ENCODE data around the gene ATXN7L1. TPM values are rescaled to one million over a fixed set of nuclear protein-coding genes. Genes with fewer than 3 reads are reported as not detected.

ATXN7L1 gene
- total RNA-seq, 1 donor = 17.3 TPM

DNA sequence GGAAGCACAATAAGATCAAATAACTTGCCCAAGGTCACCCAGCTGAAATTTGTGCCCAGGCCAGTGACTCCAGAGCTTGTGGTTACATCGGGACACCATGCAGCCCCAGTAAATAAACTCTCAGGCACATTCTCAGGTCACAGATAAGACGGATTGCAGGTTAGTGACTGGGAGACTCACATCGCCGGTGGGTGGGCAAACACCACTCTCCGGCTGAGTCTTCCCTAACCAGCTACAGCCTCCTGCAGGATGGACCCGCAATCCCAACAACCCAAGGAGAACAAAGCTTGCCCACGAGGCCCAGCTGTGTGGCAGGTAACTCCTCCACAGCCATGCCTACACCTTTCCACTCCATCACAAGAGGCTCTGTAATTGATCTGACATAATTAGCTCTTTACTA is 213.4 kb downstream of the ATXN7L1 start:
- no peak overlapping the region for H3K4me3 ChIP-seq (ENCODE audit: low read depth, low read length)
- TF ChIP-seq, protein P1, sequence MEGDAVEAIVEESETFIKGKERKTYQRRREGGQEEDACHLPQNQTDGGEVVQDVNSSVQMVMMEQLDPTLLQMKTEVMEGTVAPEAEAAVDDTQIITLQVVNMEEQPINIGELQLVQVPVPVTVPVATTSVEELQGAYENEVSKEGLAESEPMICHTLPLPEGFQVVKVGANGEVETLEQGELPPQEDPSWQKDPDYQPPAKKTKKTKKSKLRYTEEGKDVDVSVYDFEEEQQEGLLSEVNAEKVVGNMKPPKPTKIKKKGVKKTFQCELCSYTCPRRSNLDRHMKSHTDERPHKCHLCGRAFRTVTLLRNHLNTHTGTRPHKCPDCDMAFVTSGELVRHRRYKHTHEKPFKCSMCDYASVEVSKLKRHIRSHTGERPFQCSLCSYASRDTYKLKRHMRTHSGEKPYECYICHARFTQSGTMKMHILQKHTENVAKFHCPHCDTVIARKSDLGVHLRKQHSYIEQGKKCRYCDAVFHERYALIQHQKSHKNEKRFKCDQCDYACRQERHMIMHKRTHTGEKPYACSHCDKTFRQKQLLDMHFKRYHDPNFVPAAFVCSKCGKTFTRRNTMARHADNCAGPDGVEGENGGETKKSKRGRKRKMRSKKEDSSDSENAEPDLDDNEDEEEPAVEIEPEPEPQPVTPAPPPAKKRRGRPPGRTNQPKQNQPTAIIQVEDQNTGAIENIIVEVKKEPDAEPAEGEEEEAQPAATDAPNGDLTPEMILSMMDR (IDR thresholded peaks at IDR 0.05; ENCODE audit: insufficient read depth, low read depth, low read length) = no peak
- DNase-seq (ENCODE audit: low read depth) = no peak

DNA sequence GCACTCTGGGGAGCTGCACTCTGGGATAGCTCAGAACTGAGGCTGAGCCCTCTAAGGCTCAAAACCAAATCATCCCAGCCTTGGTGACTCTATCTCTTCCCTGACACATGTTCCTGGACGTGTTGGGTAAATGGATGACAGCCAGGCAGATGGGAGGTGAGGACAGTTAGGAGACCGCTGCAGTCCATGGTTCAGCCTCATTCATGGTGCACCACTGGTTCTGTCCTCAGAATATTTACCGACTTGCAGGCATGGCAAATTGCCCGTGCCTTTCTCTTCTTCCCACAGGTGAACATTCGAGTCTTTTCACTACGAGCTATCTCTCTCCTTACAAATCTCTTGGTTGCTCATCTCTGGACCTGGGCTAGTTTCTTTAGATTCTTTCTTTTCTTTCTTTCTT is 214.8 kb downstream of the ATXN7L1 start:
- DNase-seq (ENCODE audit: low read depth) = no peak
- TF ChIP-seq, protein P1 (IDR thresholded peaks at IDR 0.05; ENCODE audit: insufficient read depth, low read depth, low read length) = no peak
- no peak overlapping the region for H3K4me3 ChIP-seq (ENCODE audit: low read depth, low read length)

DNA sequence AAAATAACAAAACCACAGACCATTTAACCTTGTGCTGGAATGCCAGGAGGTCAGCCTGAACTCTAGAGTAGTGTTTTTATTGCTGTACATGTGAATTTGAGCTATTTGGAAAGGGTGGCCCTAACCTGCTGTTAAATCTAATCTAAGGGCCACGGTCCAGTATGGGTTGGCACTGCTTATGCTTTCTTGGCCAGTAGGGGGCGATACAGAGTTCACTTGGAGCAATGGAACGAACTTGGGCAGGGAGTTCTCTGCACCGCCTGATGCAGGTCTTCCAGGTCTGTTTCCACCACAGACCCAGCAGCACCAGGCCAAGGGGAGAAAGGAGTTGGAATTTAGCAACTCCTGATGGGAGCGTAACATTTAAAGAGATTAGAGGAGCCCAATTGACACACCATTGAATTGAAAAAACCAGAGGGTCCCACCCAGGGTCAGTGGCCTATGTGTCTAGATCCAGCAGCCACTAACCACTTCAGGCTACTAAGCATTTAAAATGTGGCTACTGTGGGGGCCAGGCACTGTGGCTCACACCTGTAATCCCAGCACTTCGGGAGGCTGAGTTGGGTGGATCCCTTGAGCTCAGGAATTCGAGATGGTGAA is 219.4 kb downstream of the ATXN7L1 start:
- no peak overlapping the region for H3K4me3 ChIP-seq (ENCODE audit: low read depth, low read length)
- TF ChIP-seq, protein P1 (IDR thresholded peaks at IDR 0.05; ENCODE audit: insufficient read depth, low read depth, low read length) = peak; percentile 69
- DNase-seq (ENCODE audit: low read depth) = no peak

DNA sequence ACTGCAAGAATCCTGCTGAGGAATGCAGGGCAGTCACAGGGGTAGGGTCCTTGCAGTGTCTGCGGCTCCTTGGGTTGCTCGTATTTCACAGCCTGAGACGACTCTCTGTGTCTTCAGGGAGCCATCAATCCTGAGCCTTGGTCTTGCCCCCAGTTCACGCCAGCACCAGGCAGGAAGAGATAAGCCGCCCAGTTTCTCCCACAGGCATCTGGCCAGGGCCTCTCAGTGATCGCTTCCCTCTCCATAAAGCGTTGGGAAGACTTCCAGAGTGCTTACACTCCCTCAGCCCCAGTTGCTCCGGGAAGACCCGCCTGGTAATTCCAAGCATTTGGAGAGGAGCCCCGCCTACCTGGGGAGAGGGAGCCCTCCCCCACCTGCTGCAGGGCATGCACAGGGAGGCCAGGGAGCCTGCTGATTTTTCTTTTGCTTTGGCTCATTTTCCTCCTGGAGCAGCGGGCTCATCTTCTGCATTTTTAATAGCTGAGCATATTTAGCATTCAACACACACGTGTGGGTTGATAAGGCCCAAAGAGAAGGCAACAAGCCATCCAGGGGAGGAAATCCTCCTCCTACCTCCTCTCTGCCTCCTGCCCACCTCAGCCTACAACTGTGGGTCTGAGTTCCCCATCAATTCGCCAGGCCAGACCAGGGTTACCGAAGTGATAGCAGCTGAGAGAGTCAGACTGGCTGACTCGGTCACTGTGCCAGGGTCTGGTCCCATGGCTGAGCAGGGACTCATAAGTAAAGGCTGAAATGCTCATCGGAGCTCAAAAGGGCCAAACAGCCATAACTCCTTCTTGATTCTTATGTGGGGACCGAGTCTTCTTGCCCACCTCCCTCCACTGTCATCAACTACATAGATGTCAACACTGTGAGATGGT is 220.7 kb downstream of the ATXN7L1 start:
- H3K4me3 ChIP-seq (ENCODE audit: low read depth, low read length) = no peak overlapping the region
- TF ChIP-seq, protein P1 (IDR thresholded peaks at IDR 0.05; ENCODE audit: insufficient read depth, low read depth, low read length) = no peak
- peak; percentile 74 for DNase-seq (ENCODE audit: low read depth)

DNA sequence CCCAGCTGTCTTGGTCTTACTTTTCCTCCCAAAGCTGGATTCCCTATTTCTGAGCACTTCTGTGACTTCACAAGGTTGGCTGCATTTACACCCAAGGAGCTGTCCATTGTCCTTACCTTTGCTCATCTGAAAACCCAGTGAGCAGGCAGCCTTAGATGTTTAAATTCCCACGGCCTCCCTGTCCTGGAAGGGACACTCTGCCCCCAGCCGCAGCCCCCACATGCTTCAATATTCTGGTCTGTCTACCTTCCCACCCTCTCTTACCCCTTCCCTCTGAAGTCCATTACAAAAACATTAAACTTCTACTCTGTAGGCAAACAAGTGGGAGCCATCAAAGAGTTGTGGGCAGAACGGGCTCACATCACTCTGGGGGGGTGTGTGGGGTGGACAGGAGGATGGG is 221.3 kb downstream of the ATXN7L1 start:
- peak; percentile 60 for DNase-seq (ENCODE audit: low read depth)
- TF ChIP-seq, protein P1 (IDR thresholded peaks at IDR 0.05; ENCODE audit: insufficient read depth, low read depth, low read length) = no peak
- H3K4me3 ChIP-seq (ENCODE audit: low read depth, low read length) = no peak overlapping the region

DNA sequence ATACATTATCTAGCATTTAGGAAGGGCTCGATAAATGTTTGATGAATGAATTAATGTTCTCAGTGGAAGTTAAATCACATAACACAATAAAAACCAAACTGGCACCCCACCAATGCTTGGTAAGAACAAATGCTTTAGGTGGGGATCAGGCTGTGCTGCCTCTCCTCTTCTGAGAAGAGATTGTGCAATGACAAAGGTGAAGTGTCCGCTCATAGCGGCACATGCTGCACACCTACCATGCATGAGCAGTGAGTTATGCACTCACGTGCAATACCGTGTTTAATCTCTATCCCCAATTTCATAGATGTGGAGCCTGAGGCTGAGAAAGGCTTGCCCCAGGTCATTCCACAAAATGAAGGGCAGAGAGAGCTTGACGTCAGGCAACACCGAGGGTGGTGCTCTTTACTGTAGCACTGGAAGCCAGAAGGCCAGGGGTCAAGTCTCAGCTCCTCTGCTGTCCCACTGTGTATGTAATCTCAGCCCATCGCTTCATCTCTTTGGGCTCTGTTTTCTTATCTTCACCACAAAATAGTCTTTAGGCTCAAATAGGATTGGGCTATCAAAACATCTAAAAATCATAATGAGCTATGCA is 222.2 kb downstream of the ATXN7L1 start:
- no peak for DNase-seq (ENCODE audit: low read depth)
- TF ChIP-seq, protein P1 (IDR thresholded peaks at IDR 0.05; ENCODE audit: insufficient read depth, low read depth, low read length) = no peak
- H3K4me3 ChIP-seq (ENCODE audit: low read depth, low read length) = no peak overlapping the region

Measured in fibroblast of villous mesenchyme (primary cell).